CMK (cell line): ENCODE measurements around the gene IGSF9.
"Not testable (repeated sequence)": the region's sequence is repeated elsewhere in the genome, so short reads cannot be mapped to it uniquely, and the experiment has no call there.

Experiments used
- DNase-seq: peaks from one replicate; pipeline ENCODE4 v3.0.0-alpha.2; 2010; ENCODE audit warnings: low read depth

IGSF9 gene

GRCh38 chr1:159920202-159920601 lies 25.2 kb downstream of the IGSF9 start:
- DNase-seq, result no peak

GRCh38 chr1:159919236-159919865 lies 26.1 kb downstream of the IGSF9 start:
- DNase-seq, result no peak

DNA sequence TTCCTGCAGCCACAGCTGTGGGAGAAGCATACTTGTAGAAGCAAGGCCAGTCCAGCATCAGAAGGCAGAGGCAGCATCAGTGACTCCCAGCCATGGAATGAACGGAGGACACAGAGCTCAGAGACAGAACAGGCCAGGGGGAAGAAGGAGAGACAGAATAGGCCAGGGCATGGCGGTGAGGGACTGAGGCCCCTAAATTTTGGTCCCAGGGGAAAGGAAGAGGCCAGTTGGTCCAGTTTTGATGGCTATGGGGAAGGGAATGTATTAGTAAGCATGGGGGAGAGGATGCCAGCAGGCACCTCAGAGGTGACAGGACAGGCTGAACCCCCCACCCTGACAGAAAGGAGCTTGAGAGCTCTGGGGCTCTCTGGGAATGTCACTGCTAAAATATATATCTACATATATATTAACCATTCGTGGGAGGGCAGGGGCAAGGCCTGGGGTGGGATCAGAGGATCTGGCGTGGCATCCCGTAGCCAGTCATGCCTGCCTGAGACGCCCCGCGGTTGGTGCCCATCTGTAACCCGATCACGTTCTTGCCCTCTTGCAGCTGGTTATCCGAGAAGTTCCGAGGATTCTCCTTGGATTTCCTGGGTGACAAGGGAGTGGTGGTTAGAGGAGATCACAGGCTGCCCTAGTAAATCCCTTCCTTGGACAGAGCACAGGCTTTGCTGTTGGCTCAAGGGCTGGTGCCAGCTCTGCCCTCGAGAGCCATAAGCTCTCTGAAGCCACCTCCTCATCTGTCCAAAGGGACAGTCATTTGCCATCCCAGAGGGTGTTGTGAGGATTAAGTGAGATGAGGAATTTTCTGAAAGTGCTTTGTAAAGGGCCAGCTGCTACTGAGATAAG lies 26.8 kb downstream of the IGSF9 start:
- no peak for DNase-seq

- DNase-seq, result no peak
Observed at GRCh38 chr1:159917533-159918351, 27.7 kb downstream of the IGSF9 start.

DNA sequence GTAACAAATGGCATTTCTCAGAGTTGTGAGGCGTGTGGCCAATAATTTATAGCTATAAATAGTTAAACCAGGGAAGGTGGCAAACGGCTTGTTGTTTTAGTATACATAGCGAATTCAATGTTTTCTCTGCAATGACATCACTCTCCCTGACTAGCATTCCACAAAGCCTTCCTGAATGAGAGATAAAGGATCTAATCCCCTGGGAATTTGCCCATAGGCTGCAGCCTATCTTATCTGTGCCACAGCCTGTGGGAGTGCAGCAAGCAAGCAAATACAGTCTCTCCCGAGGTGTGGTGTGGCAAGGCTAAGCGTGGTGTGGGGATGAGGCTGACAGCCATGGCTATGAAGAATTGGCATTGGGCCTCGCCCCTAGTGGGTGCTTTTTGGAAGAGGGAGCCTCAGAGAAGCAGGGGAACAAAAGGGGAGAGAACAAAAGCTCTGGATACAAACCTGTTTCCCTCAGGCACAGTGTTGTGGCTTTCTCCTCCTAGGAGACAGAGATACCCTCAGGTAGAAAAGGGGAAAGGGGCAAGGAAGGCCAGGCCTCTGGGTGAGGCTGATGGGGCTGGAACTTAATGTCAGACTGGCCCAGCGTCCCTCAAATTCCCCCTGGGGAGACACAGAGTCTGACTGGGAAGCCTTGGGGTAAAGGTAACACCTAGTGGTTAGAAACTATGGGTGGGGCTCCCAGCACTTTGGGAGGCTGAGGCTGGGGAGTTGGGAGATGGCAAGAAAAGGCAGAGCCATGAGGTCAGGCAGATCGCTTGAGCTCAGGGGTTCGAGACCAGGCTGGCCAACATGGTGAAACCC lies 29.0 kb downstream of the IGSF9 start:
- no peak for DNase-seq

DNA sequence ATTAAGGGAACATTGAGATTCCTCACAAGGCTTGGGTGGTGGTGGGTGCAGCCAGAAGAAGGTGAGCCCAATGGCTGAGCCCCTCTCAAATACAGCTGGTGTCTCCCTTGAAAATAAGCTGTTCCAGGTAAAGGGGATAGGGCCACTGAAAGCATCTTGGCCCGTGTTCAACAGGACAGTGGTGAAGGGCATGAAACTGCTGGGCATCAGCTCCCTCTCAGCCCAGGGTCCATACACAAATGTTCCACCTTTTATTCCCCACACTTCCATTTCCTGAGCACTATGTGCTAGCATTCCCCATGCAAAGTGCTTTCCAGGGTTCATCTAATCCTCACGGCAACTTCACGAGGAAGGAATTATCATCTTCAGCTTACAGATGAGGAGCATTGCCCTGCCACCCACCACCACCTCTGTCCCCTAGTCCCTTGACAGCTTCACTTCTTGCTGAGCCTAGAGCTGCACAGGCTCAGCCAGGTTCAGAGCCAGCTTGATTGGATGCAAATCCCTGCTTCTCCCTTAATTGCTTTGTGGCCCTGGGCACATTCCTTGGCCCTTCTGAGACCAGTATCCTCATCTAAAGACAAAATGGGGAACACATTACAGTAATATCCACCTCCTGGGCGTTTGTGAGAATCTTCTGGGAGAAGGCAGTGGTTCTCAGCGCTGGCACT lies 29.7 kb downstream of the IGSF9 start:
- no peak for DNase-seq

DNA sequence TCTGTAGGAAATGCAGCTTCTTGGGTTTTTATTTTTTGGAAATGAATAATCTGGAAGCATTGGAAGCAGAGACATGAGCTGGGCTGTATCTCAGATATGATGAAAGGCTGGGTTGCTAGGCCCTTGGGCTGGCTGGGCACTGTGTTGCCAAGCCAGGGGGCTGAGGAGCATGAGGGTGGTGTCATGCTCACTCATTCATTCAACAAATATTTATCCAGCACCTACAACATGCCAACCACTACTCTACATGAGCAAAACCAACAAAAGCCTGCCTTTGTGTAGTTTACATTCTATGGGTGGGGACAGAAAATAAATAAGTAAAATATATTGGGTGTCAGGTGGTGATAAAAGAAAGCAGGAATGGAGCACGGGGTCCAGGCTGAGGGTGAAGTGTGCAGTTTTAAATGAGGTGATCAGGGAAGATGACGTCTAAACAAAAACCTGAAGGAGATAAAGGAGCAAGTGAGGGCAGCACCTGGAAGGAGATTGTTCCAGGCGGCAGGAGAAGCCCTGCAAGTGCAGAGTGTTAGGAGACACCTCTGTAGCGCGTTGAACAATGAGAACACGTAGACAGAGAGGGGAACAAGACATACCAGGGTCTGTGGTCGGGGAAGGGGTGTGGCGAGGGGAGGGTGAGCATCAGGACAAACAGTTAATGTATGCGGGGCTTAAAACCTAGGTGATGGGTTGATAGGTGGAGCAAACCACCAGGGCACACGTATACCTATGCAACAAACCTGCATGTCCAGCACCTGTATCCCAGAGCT lies 31.0 kb downstream of the IGSF9 start:
- no peak for DNase-seq

DNA sequence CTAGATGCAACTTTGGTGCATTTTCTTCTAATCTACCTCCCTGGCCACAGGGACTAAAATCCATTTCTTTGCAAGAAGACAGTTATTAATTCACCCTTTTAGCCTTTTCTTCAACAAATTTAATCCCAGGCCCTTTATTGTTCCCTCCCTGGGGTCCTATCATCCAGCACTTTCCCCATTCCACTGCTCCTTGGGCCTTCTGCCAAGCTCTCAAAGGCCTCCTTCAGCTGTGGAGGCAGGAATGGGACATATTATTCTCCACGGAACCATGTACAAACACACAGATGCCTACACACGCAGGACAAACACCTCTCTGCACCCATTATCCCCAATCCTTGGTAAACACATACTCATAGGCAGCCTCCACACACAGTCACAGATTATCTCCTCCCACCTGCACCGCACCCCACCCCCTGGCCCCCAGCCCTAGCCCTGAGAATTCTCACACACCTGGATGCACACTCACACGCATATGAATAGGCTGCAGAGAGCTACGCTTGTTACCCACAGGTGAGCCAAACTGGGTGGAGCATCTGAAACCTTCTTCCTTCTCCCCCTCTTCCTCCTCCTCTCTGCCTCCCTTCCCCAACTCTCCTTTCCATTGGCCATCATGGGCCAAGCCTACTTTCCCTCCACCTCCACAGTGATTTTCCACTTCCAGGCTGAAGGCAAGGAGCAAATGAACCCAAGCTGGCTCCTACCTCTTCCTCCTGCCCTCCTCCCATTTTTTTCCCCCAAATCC lies 31.8 kb downstream of the IGSF9 start:
- no peak for DNase-seq

DNA sequence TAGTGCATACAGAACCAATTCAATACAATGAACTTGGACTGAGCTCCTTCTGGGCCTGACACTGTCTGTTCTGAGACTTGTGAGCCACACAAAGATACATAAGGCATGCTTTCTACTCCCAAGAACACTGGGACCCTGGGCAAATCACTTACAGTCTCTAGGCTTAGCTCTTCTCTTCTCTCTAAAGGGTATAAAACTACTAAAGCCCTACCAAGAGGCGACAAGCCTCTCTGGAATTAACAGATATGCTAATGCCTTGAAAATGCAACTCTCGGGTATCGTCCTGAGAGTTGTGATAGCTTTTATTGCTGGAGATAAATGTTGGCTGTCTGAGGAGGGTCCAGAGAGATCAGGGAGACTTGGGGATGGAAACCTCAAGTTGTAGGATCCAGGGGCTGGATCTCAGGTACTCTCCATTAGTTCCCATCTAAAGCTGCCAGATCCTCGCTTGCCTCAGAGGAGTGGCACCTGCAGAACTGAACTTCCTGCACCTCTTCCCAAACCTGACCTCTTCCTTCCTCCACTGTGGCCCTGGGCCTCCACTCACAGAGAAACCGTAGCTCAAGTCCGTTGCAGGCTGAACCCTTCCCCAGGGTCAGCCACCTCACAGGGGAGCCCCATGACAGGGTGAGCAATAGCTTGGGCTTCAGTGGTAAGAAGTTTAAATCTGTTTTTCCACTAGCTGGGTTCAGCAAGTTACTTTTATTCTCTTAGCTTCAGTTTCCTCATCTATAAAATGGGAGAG lies 33.9 kb downstream of the IGSF9 start:
- no peak for DNase-seq

DNA sequence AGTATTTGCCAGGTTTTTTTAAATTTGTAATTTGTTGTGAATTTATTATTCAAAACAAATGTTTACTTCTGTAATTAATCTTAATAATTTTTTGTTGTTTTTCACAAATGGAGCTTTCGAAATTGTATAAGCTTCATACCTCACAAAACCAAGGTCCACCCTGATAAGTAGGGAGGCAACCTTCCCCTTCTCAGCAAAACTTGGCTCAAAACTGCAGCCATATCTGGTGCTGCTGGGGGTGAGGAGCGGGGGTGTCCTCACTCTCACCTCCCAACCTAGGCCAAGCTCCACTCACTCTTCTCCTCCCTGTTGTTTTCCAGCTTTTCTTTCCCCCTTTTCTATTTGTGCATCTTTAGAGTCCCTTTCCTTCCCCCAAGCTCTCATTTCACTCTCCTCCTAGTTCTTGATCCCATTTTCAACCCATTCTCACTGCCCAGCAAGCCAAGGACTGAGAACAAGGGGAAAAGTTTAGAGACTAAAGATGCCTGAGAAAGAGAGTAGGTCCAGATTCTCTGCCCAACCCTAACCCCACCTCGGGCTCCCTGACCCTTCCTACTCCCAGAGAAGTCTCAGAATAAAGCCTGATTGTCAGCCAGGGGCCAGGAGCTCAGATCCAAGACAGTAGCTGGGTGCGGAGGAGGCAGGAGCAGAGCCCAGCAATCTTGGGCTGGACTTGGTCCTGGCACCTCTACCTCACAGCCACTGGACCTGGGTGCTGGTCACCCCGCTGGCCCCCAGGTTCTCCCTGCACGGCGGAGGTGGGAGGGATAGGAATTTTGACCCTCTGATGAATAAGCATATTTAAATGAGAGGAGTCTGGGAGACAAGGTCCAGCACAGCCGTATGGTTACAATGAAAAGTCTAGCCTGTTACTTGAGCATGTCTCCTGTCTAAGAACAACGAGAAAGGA lies 37.1 kb downstream of the IGSF9 start:
- DNase-seq, result no peak

DNA sequence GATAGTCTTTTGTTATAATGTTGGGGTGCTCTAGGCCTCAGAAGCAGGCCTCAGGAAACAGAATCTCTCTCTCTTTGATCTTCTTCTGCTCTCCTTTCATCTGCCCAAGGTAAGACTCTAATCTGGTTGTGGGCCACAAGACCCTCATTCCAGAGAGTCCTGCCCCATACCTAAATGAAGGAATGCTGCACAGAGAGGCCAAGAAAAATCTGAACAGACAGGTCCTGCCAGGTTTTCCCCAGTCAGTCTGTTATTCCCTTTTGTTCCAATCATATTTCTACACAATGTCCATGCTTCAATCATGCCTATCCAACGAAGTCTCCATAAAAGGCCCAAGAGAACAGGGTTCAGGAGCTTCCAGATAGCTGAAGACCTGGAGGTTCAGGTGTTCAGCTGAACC lies 38.5 kb downstream of the IGSF9 start:
- no peak for DNase-seq

GRCh38 chr1:159904036-159904435 lies 41.4 kb downstream of the IGSF9 start:
- not testable (repeated sequence) for DNase-seq

GRCh38 chr1:159902541-159902940 lies 42.9 kb downstream of the IGSF9 start:
- no peak for DNase-seq

GRCh38 chr1:159900755-159901360 lies 44.6 kb downstream of the IGSF9 start:
- no peak for DNase-seq

GRCh38 chr1:159900086-159900680 lies 45.2 kb downstream of the IGSF9 start, which contains the start of gene CFAP45:
Gene CFAP45 (minus strand): TSS chr1:159900165. CDS start chr1:159900098, 67 bp downstream.
- DNase-seq, result no peak

- not testable (repeated sequence) for DNase-seq
Observed at GRCh38 chr1:159899634-159900033, 45.8 kb downstream of the IGSF9 start.

DNA sequence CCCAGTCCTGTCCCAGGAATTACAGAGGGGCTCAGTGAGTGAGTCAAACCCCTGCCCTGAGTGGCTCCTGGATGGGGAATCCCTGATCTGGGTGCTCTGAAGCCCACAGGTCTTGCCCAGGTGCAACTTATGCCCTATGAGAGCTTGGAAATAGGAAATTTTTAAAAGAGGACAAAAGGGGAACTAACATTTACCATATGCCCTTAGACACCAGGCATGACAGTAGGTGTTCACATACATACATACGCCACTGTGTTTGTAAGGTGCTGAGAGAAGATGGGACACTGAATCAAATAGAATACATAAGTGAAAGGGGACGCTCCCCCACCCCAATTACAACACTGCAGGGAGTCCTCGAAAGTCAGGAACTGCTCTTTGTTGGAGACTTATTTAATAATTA lies 46.9 kb downstream of the IGSF9 start:
- no peak for DNase-seq
